Breast epithelium (tissue), 3 donors: ENCODE data around the gene AXL.

Source experiments
- POLR2A ChIP-seq: fragments of 450-650 bp; IDR thresholded peaks from one replicate; pipeline ENCODE4 v1.6.1; 2016; ENCODE audit warnings: antibody characterized with exemption, mild to moderate bottlenecking, moderate library complexity
- POLR2AphosphoS5 ChIP-seq, 3 donors: sonication (generic); formaldehyde crosslinking; IDR thresholded peaks; one replicate each; pipeline ENCODE4 v1.6.1; 2017; ENCODE audit warnings: antibody characterized with exemption in 3 of 3
- TF ChIP-seq, protein P1 (sequence below), 3 donors: fragments of 450-650 bp; IDR thresholded peaks; one replicate each; pipeline ENCODE4 v1.5.1; 2016 to 2017; ENCODE audit warnings: antibody characterized with exemption in 3 of 3, mild to moderate bottlenecking in 3 of 3, moderate library complexity in 3 of 3

DNA sequence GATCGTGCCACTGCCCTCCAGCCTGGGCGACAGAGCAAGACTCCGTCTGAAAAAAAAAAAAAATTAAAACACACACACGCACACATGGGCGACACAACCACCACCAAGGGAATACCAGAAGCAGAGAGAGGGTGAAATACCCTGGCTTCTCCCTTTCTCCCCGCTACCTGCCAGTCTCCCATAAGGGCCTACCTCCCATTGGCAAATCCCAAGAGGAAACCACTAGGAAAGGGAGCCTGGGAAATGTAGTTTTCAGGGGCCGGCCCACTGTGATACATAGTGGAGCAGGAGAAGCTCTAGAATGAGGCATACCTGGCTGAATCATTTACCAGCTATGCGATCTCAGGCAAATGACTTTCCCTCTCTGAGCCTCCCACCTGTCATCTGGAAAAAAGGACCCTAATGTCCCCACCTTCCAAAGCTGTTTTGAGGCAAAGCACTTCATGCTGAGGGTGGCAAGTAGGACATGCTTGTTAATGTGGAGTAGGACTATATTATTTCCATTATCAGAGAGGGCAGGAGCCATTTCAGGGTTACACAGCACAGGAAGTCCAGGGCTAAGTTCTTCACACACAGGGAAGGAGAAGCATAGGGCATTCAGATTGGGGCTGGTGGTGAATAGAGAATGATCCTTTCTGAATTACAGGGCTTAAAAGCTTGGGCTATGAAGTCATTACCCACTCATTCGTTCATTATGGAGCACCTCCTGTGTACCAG lies 30.8 kb downstream of the AXL start:
- TF ChIP-seq, protein P1, sequence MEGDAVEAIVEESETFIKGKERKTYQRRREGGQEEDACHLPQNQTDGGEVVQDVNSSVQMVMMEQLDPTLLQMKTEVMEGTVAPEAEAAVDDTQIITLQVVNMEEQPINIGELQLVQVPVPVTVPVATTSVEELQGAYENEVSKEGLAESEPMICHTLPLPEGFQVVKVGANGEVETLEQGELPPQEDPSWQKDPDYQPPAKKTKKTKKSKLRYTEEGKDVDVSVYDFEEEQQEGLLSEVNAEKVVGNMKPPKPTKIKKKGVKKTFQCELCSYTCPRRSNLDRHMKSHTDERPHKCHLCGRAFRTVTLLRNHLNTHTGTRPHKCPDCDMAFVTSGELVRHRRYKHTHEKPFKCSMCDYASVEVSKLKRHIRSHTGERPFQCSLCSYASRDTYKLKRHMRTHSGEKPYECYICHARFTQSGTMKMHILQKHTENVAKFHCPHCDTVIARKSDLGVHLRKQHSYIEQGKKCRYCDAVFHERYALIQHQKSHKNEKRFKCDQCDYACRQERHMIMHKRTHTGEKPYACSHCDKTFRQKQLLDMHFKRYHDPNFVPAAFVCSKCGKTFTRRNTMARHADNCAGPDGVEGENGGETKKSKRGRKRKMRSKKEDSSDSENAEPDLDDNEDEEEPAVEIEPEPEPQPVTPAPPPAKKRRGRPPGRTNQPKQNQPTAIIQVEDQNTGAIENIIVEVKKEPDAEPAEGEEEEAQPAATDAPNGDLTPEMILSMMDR (IDR thresholded peaks at IDR 0.05) = no peak
- TF ChIP-seq POLR2AphosphoS5 (IDR thresholded peaks at IDR 0.05) (no peak), POLR2A (no peak)
